AG09309 (cell line): ENCODE data around the gene HDLBP.

Source experiments
- DNase-seq: peaks from one replicate; pipeline ENCODE4 v3.0.0-alpha.2; 2010; ENCODE audit warnings: low read depth
- H3K4me3 ChIP-seq: 2 replicates; pipeline ENCODE4 v1.5.1; 2011; ENCODE audit warnings: mild to moderate bottlenecking, low read depth, low read length, moderate library complexity; ENCODE audit not compliant: control insufficient read depth
- TF ChIP-seq, protein P1 (sequence below): IDR thresholded peaks from 2 replicates; pipeline ENCODE4 v1.5.1; 2011; ENCODE audit warnings: mild to moderate bottlenecking, low read depth, low read length, inconsistent platforms; ENCODE audit not compliant: insufficient read depth, control insufficient read depth; ENCODE audit errors: missing control alignments

Gene HDLBP

GRCh38 chr2:241225983-241226382 is 89.5 kb downstream of the HDLBP start:
- TF ChIP-seq, protein P1, sequence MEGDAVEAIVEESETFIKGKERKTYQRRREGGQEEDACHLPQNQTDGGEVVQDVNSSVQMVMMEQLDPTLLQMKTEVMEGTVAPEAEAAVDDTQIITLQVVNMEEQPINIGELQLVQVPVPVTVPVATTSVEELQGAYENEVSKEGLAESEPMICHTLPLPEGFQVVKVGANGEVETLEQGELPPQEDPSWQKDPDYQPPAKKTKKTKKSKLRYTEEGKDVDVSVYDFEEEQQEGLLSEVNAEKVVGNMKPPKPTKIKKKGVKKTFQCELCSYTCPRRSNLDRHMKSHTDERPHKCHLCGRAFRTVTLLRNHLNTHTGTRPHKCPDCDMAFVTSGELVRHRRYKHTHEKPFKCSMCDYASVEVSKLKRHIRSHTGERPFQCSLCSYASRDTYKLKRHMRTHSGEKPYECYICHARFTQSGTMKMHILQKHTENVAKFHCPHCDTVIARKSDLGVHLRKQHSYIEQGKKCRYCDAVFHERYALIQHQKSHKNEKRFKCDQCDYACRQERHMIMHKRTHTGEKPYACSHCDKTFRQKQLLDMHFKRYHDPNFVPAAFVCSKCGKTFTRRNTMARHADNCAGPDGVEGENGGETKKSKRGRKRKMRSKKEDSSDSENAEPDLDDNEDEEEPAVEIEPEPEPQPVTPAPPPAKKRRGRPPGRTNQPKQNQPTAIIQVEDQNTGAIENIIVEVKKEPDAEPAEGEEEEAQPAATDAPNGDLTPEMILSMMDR: no peak
- no peak overlapping the region for H3K4me3 ChIP-seq
- DNase-seq: no peak

- DNase-seq: no peak
- H3K4me3 ChIP-seq: no peak overlapping the region
- TF ChIP-seq, protein P1: no peak
Observed at GRCh38 chr2:241225545-241225944, 89.9 kb downstream of the HDLBP start.

- no peak for DNase-seq
- TF ChIP-seq, protein P1: no peak
- H3K4me3 ChIP-seq: no peak overlapping the region
Observed at GRCh38 chr2:241224851-241225438, 90.5 kb downstream of the HDLBP start.

DNA sequence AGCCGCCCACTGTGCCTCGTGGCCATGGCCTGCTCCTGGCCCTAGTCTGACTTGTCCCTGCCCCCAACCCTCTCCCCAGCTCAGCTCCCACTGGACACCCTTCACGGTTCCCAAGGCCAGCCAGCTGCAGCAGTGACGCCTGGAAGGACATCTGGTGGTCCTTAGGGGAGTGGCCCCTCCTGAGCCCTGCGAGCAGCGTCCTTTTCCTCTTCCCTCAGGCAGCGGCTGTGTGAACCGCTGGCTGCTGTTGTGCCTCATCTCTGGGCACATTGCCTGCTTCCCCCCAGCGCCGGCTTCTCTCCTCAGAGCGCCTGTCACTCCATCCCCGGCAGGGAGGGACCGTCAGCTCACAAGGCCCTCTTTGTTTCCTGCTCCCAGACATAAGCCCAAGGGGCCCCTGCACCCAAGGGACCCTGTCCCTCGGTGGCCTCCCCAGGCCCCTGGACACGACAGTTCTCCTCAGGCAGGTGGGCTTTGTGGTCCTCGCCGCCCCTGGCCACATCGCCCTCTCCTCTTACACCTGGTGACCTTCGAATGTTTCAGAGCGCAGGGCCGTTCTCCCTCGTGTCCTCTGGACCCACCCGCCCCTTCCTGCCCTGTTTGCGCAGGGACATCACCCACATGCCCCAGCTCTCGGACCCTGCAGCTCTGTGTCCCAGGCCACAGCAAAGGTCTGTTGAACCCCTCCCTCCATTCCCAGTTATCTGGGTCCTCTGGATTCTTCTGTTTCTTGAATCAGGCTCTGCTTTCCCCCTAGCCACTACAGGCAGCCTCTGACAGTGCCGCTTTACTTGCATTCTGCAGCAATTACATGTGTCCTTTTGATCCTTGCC is 91.2 kb downstream of the HDLBP start:
- DNase-seq: no peak
- H3K4me3 ChIP-seq: no peak overlapping the region
- TF ChIP-seq, protein P1: no peak

- no peak for DNase-seq
- no peak overlapping the region for H3K4me3 ChIP-seq
- TF ChIP-seq, protein P1: no peak
Observed at GRCh38 chr2:241223211-241224017, 92.1 kb downstream of the HDLBP start.

DNA sequence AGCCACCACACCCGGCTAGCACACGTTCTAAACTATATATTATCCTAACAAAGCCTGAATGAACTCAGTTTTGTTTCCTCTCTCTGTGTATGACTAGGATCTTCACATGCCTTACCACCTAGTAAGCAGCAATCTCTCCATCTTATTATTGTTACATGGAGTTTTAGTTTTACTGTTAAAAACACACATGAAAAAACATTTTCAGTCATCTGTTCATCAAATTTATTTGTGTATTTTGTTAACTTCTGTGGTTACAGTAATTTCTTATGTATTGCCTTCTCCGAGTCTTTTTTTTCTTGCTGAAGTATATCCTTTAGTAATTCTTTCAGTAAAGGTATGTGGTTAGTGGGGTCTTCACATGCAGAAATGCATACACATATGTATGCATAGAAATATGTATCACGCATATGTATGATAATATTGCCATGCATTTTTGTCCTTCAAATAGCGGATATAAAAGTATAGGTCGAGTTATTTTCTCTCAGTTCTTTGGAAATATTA is 95.6 kb downstream of the HDLBP start:
- H3K4me3 ChIP-seq: no peak overlapping the region
- no peak for DNase-seq
- TF ChIP-seq, protein P1: no peak
